Stimulated activated CD8-positive, alpha-beta memory T cell treated with anti-CD3 and anti-CD28 coated beads, Interleukin-12 subunit alpha, Interleukin-12 subunit beta, amount 100 ng/mL, for 24 hours (primary cell): ENCODE measurements around the gene TBC1D13.
"Not testable (repeated sequence)": the region's sequence is repeated elsewhere in the genome, so short reads cannot be mapped to it uniquely, and the experiment has no call there.

Source experiments
- DNase-seq: peaks from one replicate; pipeline ENCODE4 v3.0.0-alpha.2; 2020; ENCODE audit errors: extremely low read depth

TBC1D13 gene

DNA sequence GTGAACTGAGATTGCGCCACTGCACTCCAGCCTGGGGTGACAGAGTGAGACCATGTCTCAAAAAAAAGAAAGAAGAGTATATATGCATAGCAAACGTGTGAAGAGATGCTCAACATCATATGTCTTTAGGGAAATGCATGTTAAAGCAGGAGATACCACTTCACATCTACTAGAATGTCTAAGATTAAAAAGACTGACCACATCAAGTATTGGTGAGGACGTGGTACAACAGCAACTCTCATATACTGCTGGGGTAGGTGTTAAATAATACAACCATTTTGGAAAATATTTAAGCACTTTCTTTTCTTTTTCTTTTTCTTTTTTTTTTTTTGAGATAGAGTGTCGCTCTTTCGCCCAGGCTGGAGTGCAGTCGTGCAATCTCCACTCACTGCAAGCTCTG is 1.6 kb upstream of the TBC1D13 start:
- DNase-seq: no peak

- DNase-seq: no peak
Observed at GRCh38 chr9:128787659-128788058, 606 bp downstream of the TBC1D13 start.

DNA sequence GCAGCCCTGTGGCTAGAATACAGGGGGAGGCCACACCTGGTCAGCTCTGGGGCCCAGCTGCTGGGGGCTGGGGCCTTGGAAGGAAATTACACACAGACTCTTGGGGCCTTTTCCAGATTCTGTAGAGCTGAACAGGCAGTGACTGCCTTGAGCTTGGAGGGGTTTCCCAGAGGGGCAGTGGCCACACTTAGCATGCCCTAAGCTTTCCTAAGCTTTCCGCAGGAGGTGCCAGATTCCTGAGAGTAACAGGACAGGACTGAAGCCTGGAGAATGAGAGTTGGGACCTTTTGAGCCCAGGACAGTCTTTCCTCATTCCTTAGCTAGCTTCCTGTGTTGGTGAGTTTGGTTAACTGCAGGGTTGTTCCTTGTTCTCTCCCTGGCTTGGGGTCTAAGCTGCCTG is 1.4 kb downstream of the TBC1D13 start:
- DNase-seq: no peak

- no peak for DNase-seq
Observed at GRCh38 chr9:128790536-128790935, 3.5 kb downstream of the TBC1D13 start.

- DNase-seq: no peak
Observed at GRCh38 chr9:128792134-128792533, 5.1 kb downstream of the TBC1D13 start.

DNA sequence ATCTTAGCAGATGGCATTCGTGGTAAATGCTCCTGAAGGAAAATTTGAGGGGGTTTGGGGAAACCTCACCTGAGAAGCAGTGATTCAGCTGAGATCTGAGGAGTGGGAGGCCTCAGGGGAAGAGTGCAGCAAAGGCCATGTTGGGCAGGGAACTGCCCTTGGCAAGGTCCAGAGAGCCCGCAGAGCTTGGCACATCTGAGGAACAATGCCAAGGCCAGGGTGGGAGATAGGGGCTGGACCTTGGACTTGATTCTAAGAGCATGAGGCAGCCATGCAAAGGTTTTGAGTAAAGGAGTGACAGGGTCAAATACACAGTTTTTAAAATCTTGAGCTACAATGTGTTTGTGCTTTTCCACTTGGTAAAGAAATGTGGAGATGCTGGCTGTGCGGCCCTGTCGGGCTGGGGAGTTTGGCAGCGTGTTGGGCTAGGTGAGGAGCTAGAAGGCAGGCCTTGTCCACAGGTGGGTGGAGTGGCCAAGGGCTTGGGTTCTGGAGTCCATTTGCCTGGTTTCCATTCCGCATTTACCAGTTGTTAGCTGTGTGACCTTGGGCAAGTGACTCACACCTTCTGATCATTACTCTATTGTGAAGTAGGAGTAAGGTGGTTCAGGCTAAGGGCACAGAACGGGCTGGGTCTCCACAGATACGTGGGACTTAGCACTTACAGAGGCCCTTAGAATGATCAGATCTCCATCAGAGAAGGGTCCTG is 6.1 kb downstream of the TBC1D13 start:
- DNase-seq: no peak

DNA sequence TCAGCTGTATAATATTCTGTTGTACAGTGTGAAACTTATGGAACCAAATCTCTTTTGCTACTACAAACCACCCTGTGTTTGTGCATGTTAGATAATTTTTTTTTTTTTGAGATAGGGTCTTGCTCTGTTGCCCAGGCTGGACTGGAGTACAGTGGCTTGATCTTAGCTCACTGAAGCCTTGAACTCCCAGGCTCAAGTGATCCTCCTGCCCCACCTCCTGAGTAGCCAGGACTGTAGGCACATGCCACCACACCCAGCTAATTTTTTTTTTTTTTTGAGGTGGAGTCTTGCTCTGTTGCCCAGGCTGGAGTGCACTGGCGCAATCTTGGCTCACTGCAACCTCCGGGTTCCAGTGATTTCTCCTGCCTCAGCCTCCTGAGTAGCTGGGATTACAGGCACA is 7.9 kb downstream of the TBC1D13 start:
- DNase-seq: not testable (repeated sequence)

DNA sequence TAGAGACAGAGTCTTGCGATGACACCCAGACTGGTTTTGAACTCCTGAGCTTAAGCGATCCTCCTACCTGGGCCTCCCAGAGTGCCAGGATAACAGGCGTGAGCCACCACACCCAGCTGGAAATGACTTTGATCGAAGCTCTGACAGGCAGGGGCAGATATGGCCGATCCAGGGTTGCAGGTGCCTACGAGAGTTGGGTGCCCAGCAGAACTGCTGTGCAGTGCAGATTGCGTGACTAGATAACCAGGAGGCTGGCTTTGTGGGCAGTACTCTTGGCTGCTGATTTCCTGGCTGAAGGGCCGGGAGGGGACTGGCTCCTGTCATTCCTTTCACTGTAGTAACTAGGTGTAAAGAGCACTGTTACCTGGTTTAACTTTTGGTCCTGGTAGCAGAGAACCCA is 11.8 kb downstream of the TBC1D13 start:
- no peak for DNase-seq

DNA sequence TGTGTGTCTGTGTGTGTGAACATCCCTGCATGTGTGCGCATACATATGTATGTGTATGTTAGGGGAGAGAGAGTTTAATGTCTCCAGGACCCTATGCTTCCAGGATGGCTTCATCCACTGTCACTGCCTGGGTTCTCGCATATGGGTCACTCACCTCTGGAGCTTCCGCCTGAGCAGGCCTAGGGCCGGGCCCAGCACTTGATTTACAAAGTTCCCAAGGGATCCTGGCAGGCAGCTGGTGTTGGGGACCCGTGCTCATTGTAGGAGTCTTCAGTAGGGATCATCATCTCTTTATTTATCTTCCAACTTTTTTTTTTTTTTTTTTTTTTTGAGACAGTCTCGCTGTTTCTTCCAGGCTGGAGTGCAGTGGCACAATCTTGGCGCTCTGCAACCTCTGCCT is 13.0 kb downstream of the TBC1D13 start:
- DNase-seq: no peak

DNA sequence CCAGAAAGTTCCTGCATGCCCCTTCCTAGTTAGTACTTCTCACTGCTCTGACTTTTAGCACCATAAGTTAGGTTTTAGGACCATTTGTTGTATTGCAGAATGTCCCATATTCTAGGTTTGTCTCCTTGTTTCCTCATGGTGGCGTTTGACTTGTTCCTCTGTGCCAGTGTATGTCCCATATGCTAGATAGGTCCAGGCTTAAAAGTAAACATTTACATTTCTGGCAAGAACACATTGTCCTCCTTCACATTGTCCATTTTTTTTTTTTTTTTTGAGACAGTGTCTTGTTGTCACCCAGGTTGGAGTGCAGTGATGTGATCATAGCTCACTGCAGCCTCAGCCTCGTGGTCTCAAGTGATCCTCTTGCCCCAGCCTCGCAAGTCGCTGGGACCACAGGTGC is 15.4 kb downstream of the TBC1D13 start:
- no peak for DNase-seq

- DNase-seq: no peak
Observed at GRCh38 chr9:128805661-128806060, 18.6 kb downstream of the TBC1D13 start.

GRCh38 chr9:128807827-128808226 is 20.8 kb downstream of the TBC1D13 start:
- no peak for DNase-seq

GRCh38 chr9:128808543-128808942 is 21.5 kb downstream of the TBC1D13 start:
- no peak for DNase-seq

GRCh38 chr9:128809036-128809599 is 22.1 kb downstream of the TBC1D13 start:
- no peak for DNase-seq

- DNase-seq: no peak
Observed at GRCh38 chr9:128809831-128810230, 22.8 kb downstream of the TBC1D13 start.

DNA sequence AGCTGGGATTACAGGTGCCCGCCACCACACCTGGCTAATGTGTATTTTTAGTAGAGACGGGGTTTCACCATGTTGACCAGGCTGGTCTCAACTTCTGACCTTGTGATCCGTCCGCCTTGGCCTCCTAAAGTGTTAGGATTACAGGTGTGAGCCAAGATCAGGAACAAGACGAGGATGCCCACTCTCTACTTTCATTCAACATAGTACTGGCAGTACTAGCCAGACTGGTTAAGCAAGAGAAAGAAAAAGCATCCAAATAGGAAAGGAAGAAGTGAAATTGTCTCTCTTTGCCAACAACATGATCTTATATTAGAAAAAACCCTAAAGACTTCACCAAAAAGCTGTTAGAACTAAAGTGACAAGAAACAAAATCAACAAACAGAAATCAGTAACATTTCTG is 23.8 kb downstream of the TBC1D13 start:
- no peak for DNase-seq

DNA sequence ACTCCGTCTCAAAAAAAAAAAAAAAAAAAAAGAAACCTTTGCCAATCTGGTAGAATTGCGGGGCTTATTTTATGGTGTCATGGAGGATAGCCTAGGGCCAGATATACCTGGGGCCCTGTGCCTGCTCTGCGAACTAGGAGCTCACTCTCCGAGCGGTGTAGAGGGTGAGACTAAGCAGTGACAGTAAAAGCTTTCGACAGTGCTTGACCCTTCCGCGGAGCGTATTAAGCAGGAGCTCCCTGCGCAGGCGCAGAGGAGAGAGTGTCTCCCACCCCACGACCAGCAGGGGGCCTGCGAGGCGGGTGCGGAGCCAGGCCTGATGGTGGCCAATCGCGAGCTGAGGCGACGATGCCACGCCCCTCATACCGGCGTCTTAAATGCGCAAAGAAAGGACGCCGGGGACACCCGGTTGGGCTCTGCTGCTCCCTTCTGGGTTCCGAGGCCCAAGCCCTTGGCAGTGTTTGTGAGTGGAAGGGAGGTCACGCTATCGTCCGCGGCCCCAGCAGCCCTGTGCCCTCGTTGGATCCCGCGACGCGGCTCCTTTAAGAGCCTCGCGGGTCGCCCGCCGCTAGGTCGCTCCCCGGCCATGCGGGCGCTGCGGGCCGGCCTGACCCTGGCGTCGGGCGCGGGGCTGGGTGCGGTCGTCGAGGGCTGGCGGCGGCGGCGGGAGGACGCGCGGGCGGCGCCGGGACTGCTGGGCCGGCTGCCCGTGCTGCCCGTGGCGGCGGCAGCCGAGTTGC is 31.2 kb downstream of the TBC1D13 start, which contains the start of gene ENDOG:
ENDOG (plus strand) TSS at position 402 of the 740 bp plus-strand sequence; CDS start at position 587, 185 bp downstream.
- DNase-seq: peak; percentile 93

GRCh38 chr9:128818839-128819715 is 32.0 kb downstream of the TBC1D13 start:
- no peak for DNase-seq

DNA sequence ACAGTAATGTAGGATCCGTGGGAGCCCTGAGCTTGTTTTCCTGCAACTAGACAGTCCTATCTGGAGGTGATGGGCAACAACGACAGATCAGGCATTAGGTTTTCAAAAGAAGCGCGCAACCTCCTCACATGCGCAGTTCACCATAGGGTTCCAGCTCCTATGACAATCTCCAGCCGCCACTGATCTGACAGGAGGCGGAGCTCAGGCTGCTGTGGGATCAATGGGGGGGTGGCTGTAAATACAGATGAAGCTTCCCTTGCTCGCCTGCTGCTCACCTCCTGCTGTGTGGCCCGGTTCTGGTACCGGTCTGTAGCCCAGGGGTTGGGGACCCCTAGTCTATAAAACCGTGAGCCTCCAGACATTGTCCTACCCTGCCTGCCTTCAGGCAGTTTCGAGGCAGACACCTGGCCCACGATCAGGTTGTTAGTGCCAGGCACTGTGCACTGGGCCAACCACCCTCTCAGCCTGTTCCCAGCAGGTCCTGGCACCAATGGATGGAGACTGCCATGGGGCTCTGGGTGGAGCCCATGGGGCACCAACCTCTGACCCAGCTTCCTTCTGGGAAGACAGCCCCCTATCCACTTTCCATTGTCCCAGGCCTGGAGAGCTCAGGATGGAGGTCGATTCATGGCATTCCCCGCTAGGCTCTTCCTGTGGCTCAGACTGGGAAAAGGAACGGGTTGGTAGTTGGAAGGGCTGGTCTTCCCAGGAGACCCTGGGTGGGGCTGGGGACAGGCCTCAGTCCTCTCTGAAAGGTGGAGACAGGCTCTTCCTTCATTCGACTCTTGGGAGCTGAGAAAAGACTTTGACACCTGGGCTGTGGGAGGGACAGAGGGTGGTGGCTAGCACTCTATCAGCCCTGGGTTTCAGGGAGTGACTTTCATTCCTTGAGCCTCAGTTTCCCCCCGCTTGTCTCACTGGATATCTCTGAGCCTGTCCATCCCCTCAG is 32.9 kb downstream of the TBC1D13 start:
- no peak for DNase-seq

DNA sequence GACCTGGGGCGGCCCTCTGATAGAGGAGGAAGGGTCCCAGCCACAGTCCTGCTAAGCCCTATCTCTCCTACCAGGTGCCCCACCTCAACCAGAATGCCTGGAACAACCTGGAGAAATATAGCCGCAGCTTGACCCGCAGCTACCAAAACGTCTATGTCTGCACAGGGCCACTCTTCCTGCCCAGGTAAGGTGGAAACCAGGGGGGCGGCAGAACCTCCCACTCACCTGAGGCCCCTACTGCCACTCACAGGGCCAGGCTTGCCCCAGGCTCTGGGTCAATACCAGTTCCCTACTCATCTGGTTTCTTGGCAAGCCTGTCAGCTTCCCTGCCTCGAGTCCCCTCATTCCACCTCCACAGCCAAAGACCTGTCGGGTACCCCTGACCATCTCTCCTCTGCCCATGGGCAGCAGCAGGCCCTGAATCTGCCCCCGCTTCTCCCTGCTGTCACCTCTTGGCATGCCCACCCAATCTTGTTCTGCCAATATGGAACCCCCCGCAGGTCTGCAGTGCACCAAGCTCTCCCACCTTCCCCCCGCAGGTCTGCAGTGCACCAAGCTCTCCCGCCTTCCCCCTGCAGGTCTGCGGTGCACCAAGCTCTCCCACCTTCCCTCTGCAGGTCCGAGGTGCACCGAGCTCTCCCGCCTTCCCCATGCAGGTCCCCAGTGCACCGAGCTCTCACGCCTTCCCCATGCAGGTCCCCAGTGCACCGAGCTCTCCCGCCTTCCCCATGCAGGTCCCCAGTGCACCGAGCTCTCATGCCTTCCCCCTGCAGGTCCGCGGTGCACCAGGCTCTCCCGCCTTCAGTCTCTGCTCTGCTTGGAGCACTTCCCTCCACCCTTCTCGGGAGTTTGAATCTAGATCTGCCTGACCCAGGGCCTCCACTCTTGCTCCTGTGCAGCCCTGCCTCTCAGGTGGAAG is 33.9 kb downstream of the TBC1D13 start:
- no peak for DNase-seq
